Endothelial cell of umbilical vein (primary cell): ENCODE data around the gene CDK17. TPM values are rescaled to one million over a fixed set of nuclear protein-coding genes. Genes with fewer than 3 reads are reported as not detected.

ENCODE experiments used
- BruUV-seq: library from RNA; stranded (reverse); fragments of 400-500 nt; replicated peaks from 2 replicates; lab custom pipeline; 2021; lab: Mats Ljungman, UMichigan
- CTCF ChIA-PET: fragments of 300-600, 350-600 bp; sonication (Branson Sonifier 250); formaldehyde crosslinking; loops from one replicate; lab custom pipeline; 2021; ENCODE audit warnings: antibody characterized with exemption, inconsistent platforms; lab: Charles Lee
- POLR2A ChIA-PET: fragments of 300-600, 350-600 bp; sonication (Branson Sonifier 250); formaldehyde crosslinking; loops from one replicate; lab custom pipeline; 2021; ENCODE audit warnings: antibody characterized with exemption, inconsistent platforms; lab: Charles Lee
- DNase-seq: peaks from one replicate; pipeline ENCODE4 v3.0.0-alpha.2; 2011; ENCODE audit warnings: low read depth, low spot score
- FAIRE-seq: peaks from 2 replicates; lab custom pipeline; 2011; peaks lifted over from hg19 to GRCh38; lab: Jason Lieb, UNC
- H2AFZ ChIP-seq: 2 replicates; pipeline ENCODE4 v1.6.0; 2012; ENCODE audit warnings: low read depth, low read length, control low read depth, inconsistent platforms
- H3K27ac ChIP-seq: 2 replicates; pipeline ENCODE4 v1.5.1; 2011; ENCODE audit warnings: low read depth, mild to moderate bottlenecking, control low read depth, low read length, moderate library complexity; ENCODE audit not compliant: insufficient read depth
- H3K27me3 ChIP-seq, 2 experiments: 2 replicates each; pipeline versions ENCODE4 v1.6.0 to v1.6.1; 2011; ENCODE audit warnings: low read length in 2 of 2, mixed read lengths in 1 of 2; ENCODE audit not compliant: control insufficient read depth in 2 of 2, insufficient read depth in 2 of 2
- H3K36me3 ChIP-seq, 2 experiments: 2 replicates in 1 of 2; 3 replicates in 1 of 2; pipeline ENCODE4 v1.5.1; 2011; ENCODE audit warnings: low read length in 2 of 2, mild to moderate bottlenecking in 1 of 2, moderate library complexity in 1 of 2; ENCODE audit not compliant: control insufficient read depth in 2 of 2, insufficient read depth in 2 of 2; ENCODE audit errors: extremely low read depth in 1 of 2
- H3K4me1 ChIP-seq: 3 replicates; pipeline ENCODE4 v1.5.1; 2011; ENCODE audit warnings: mild to moderate bottlenecking, low read length; ENCODE audit not compliant: control insufficient read depth, insufficient read depth; ENCODE audit errors: extremely low read depth
- H3K4me2 ChIP-seq: 2 replicates; pipeline ENCODE4 v1.6.1; 2011; ENCODE audit warnings: low read length, control low read depth, mixed read lengths; ENCODE audit not compliant: insufficient read depth
- H3K4me3 ChIP-seq, 3 experiments: fragments of 200-600 bp in 1 of 3; sonication (generic), shearing (Covaris generic) in 1 of 3; replicated peaks in 1 of 3; 2 replicates each; pipeline ENCODE4 v1.5.1; 2011 to 2016; ENCODE audit warnings: control low read depth in 3 of 3, low read length in 3 of 3, mild to moderate bottlenecking in 2 of 3, inconsistent platforms in 1 of 3, low read depth in 1 of 3, moderate library complexity in 1 of 3; ENCODE audit not compliant: insufficient read depth in 1 of 3
- H3K79me2 ChIP-seq: 2 replicates; pipeline ENCODE4 v1.6.0; 2012; ENCODE audit warnings: low read length, inconsistent platforms; ENCODE audit not compliant: control insufficient read depth, insufficient read depth
- H3K9ac ChIP-seq: replicated peaks from 2 replicates; pipeline ENCODE3; 2011; ENCODE audit warnings: low read length, control low read depth; ENCODE audit not compliant: insufficient read depth; ENCODE audit errors: extremely low read depth
- H3K9me1 ChIP-seq: replicated peaks from 3 replicates; pipeline ENCODE4 v1.6.0; 2011; ENCODE audit warnings: mild to moderate bottlenecking, low read length; ENCODE audit not compliant: control insufficient read depth, insufficient read depth; ENCODE audit errors: extremely low read depth
- H3K9me3 ChIP-seq: replicated peaks from 2 replicates; pipeline ENCODE4 v1.5.1; 2012; ENCODE audit warnings: low read length, inconsistent platforms; ENCODE audit not compliant: control insufficient read depth, insufficient read depth
- H4K20me1 ChIP-seq: replicated peaks from 2 replicates; pipeline ENCODE3; 2011; ENCODE audit warnings: mild to moderate bottlenecking, low read length; ENCODE audit not compliant: control insufficient read depth, insufficient read depth; ENCODE audit errors: extremely low read depth
- CTCF ChIP-seq, 2 donors: IDR thresholded peaks; 1 replicate in 1 of 2; 2 replicates in 1 of 2; pipeline ENCODE4 v1.5.1; 2011; ENCODE audit warnings: low read length in 2 of 2, mild to moderate bottlenecking in 2 of 2, moderate library complexity in 2 of 2, control low read depth in 1 of 2, inconsistent platforms in 1 of 2, low read depth in 1 of 2; ENCODE audit not compliant: insufficient read depth in 1 of 2; ENCODE audit errors: extremely low read depth in 1 of 2
- EZH2 ChIP-seq: IDR thresholded peaks from 2 replicates; pipeline ENCODE4 v1.6.1; 2012; ENCODE audit warnings: borderline replicate concordance, low read depth, mild to moderate bottlenecking, moderate library complexity, low read length, inconsistent platforms; ENCODE audit not compliant: severe bottlenecking
- GATA2 ChIP-seq: IDR thresholded peaks from 2 replicates; pipeline ENCODE4 v1.7.0; 2011; ENCODE audit warnings: low read depth, mild to moderate bottlenecking, moderate library complexity, mixed read lengths, low read length; ENCODE audit not compliant: insufficient read length, insufficient read depth
- JUN ChIP-seq: IDR thresholded peaks from 2 replicates; pipeline ENCODE4 v1.6.1; 2011; ENCODE audit warnings: borderline replicate concordance, low read depth; ENCODE audit not compliant: insufficient read length, insufficient read depth
- MAX ChIP-seq: IDR thresholded peaks from 2 replicates; pipeline ENCODE4 v1.6.1; 2011; ENCODE audit not compliant: insufficient read depth, insufficient read length
- MYC ChIP-seq: IDR thresholded peaks from one replicate; pipeline ENCODE4 v1.6.1; 2011; ENCODE audit warnings: mild to moderate bottlenecking, low read depth, low read length
- POLR2A ChIP-seq: IDR thresholded peaks from 2 replicates; pipeline ENCODE4 v1.6.1; 2012; ENCODE audit warnings: low read depth, mild to moderate bottlenecking, control low read depth, low read length
- POLR2AphosphoS5 ChIP-seq: IDR thresholded peaks from 2 replicates; pipeline ENCODE4 v1.6.1; 2012; ENCODE audit warnings: low read depth, mild to moderate bottlenecking, control low read depth, low read length, moderate library complexity; ENCODE audit not compliant: insufficient read depth
- dilution Hi-C: fragments of 300-500 bp; cut with MboI; formaldehyde crosslinking; loops from one replicate; pipeline ENCODE4 v1.15.0; 2019; ENCODE audit warnings: low sequenced_read_pairs; ENCODE audit not compliant: extremely low pct_ligation_motif_present
- intact Hi-C: fragments of 100-400 bp; cut with micrococcal nuclease; formaldehyde crosslinking; loops from one replicate; pipeline ENCODE4 v1.10.0; 2022
- polyA plus RNA-seq, 4 experiments: library from polyadenylated mRNA; depleted of rRNA in 3 of 4; stranded (reverse) in 3 of 4; unstranded in 1 of 4; fragments of >200 nt; gene quantifications; 2 replicates each; pipeline versions ENCODE4 v1.2.1 to v1.2.3, GENCODE V29; 2011 to 2012; ENCODE audit warnings: missing spikeins in 1 of 4
- total RNA-seq: library from RNA; stranded (reverse); gene quantifications from 2 replicates; pipeline ENCODE4 v1.2.3, GENCODE V29; 2021

Gene CDK17
- total and polyA plus RNA-seq, 2 donors (not counting 3 experiments of a cell fraction or from before 2014, with no cell fraction given), result 61.1 to 176 TPM

DNA sequence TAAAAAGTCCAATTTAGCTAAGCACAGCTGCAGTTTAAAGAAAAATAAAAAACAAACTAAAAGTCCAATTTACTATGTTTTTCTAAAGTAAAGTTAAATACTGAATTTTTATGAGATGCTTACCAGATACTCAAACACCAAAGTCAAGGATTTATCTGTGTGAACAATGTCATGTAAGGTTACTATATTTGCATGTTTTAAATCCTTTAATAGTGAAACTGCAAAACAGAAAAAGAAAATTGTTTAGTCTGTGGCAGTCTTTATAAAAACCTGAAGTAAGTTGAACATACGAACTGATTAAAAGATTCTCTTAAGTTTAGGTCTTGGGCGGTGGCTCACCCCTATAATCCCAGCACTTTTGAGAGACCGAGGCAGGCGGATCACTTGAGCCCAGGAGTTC is 102.7 kb downstream of the CDK17 start:
- Histone ChIP-seq H3K4me1 (no peaks in the 10 kb centered on the region), H3K36me3 (peaks cover 10 to 49% of the 10 kb centered on the region in 2 experiments), H2AFZ (no peak overlapping the region), H3K4me2 (no peak overlapping the region), H3K27me3 (no peaks in the 10 kb centered on the region), H3K27ac (no peak overlapping the region), H3K9me1 (no peaks in the 10 kb centered on the region), H3K79me2 (peaks cover 90% of the 10 kb centered on the region), H4K20me1 (no peaks in the 10 kb centered on the region), H3K4me3 (no peak overlapping the region), H3K9ac (no peak overlapping the region), H3K9me3 (no peaks in the 10 kb centered on the region)
- BruUV-seq, result no TSS peak
- intact Hi-C loops, result no loop called here
- dilution Hi-C loops, result no loop called here
- FAIRE-seq (no peak), DNase-seq (no peak)
- CTCF ChIA-PET, result no interaction called here
- POLR2A ChIA-PET, result no interaction called here
- TF ChIP-seq GATA2, result no peak
- no peak for TF ChIP-seq POLR2AphosphoS5
- TF ChIP-seq MAX, result no peak
- no peak for TF ChIP-seq POLR2A
- TF ChIP-seq JUN, result no peak
- TF ChIP-seq MYC, result no peak
- TF ChIP-seq CTCF (IDR thresholded peaks at IDR 0.05; ENCODE audit: extremely low read depth in 1 of 2, insufficient read depth in 1 of 2, low read depth in 1 of 2, low read length in 2 of 2), result no peak
- TF ChIP-seq EZH2, result no peak
